Transverse colon (tissue), 4 donors: ENCODE measurements around the gene MEDAG. TPM values are rescaled to one million over a fixed set of nuclear protein-coding genes. Genes with fewer than 3 reads are reported as not detected.

Source experiments
- DNase-seq: peaks from one replicate; pipeline ENCODE4 v3.0.0-alpha.2; 2019
- H3K27ac ChIP-seq, 4 donors: fragments of 200-600 bp; sonication (generic); 2 replicates each; pipeline ENCODE4 v1.5.1; 2016 to 2018; ENCODE audit warnings: inconsistent platforms in 4 of 4
- H3K27me3 ChIP-seq: fragments of 200-600 bp; sonication (generic); 2 replicates; pipeline ENCODE4 v1.5.1; 2017; ENCODE audit warnings: inconsistent platforms
- H3K36me3 ChIP-seq, 4 donors: fragments of 200-600 bp; sonication (generic); 2 replicates each; pipeline ENCODE4 v1.5.1; 2017 to 2019; ENCODE audit warnings: inconsistent platforms in 4 of 4
- H3K4me1 ChIP-seq, 4 donors: fragments of 200-600 bp; sonication (generic); 2 replicates each; pipeline ENCODE4 v1.5.1; 2017 to 2020; ENCODE audit warnings: inconsistent platforms in 4 of 4
- H3K4me3 ChIP-seq, 4 donors: fragments of 200-600 bp; sonication (generic); 1 replicate in 1 of 4; 2 replicates in 3 of 4; pipeline versions ENCODE4 v1.5.1 to v1.6.1; 2017 to 2019; ENCODE audit warnings: inconsistent platforms in 4 of 4
- H3K9me3 ChIP-seq, 2 donors: fragments of 200-600 bp; sonication (generic); 2 replicates each; pipeline ENCODE4 v1.5.1; 2017 to 2019; ENCODE audit warnings: inconsistent platforms in 2 of 2
- EP300 ChIP-seq: sonication (generic); formaldehyde crosslinking; IDR thresholded peaks from one replicate; pipeline ENCODE4 v1.6.1; 2017; ENCODE audit warnings: antibody characterized with exemption, low read depth
- POLR2A ChIP-seq: fragments of 450-650 bp; IDR thresholded peaks from one replicate; pipeline ENCODE4 v1.6.1; 2016; ENCODE audit warnings: antibody characterized with exemption, mild to moderate bottlenecking, moderate library complexity
- POLR2AphosphoS5 ChIP-seq, 3 donors: sonication (generic); formaldehyde crosslinking; IDR thresholded peaks; one replicate each; pipeline ENCODE4 v1.6.1; 2016; ENCODE audit warnings: antibody characterized with exemption in 3 of 3
- WGBS, 2 donors: methylation state at CpG; one replicate each; pipeline ENCODE4 v1.1.5; 2018; ENCODE audit warnings: low coverage in 1 of 2; 5-methylcytosine and 5-hydroxymethylcytosine counted together
- in situ Hi-C, 4 donors: fragments of 200-750 bp; cut with MboI; loops; one replicate each; pipeline versions ENCODE4 v1.15.0 to v1.15.1; 2017; ENCODE audit warnings: low sequenced_read_pairs in 3 of 4, low pct_ligation_motif_present in 1 of 4, low pct_unique_long_range_greater_than_20kb in 1 of 4
- intact Hi-C: fragments of 100-400 bp; cut with DNase I; formaldehyde crosslinking; loops from one replicate; pipeline ENCODE4 v1.15.1; 2023; ENCODE audit warnings: low total_unique reads
- total RNA-seq, 4 donors: library from RNA; depleted of rRNA; stranded (reverse); fragments of >200 nt; gene quantifications; one replicate each; pipeline ENCODE4 v1.1.0, GENCODE V29; 2016
- TF ChIP-seq, protein P1 (sequence below), 5 experiments: fragments of 200-600 bp in 3 of 5; fragments of 450-650 bp in 2 of 5; sonication (generic) in 3 of 5; IDR thresholded peaks; 1 replicate in 2 of 5; 2 replicates in 3 of 5; pipeline ENCODE4 v1.5.1; 2016 to 2017; ENCODE audit warnings: antibody characterized with exemption in 5 of 5, inconsistent platforms in 3 of 5, mild to moderate bottlenecking in 2 of 5, moderate library complexity in 1 of 5

The MEDAG gene
- total RNA-seq, 4 donors from 2014 or later: 5.4 to 30.8 (median 10.0) TPM

DNA sequence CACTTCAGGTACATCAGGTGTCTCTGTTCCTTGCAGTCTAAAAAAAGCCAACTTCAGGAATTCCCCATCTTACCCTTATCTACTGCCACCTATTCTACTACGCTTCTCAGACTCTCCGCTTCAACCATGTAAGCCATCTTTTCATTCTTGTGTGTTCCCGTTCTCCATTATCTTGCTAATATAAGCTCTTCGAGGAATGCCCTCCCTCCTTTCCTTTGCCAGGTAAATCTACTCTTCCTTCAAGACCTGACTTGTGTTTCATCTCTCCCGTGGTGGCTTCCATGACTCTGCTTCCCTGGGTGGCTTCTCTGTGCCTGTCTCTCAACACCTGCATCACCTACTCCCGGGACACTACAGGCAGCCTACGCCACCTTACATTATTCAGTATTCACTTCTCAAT, 42.3 kb upstream of the MEDAG start:
- peaks cover 9 to 27% (median 11%) of the 10 kb centered on the region in 4 donors for H3K4me1 ChIP-seq
- no peaks in the 10 kb centered on the region for H3K27me3 ChIP-seq
- no peaks in the 10 kb centered on the region for H3K36me3 ChIP-seq
- H3K4me3 ChIP-seq: no peak overlapping the region
- in situ Hi-C loops (no loop called here), intact Hi-C loops (loop anchor here (1.0 kb wide), 1 partner anchor 189 kb away; no protein-coding TSS in a partner anchor)
- H3K9me3 ChIP-seq: no peaks in the 10 kb centered on the region
- no peak for TF ChIP-seq POLR2AphosphoS5 (IDR thresholded peaks at IDR 0.05)
- WGBS, 2 donors: 81 to 89% methylated on average over 3 to 7 of the region's 7 CpGs
- DNase-seq: no peak
- peak overlapping the region; percentile 78 to 85 (median 83) for H3K27ac ChIP-seq

DNA sequence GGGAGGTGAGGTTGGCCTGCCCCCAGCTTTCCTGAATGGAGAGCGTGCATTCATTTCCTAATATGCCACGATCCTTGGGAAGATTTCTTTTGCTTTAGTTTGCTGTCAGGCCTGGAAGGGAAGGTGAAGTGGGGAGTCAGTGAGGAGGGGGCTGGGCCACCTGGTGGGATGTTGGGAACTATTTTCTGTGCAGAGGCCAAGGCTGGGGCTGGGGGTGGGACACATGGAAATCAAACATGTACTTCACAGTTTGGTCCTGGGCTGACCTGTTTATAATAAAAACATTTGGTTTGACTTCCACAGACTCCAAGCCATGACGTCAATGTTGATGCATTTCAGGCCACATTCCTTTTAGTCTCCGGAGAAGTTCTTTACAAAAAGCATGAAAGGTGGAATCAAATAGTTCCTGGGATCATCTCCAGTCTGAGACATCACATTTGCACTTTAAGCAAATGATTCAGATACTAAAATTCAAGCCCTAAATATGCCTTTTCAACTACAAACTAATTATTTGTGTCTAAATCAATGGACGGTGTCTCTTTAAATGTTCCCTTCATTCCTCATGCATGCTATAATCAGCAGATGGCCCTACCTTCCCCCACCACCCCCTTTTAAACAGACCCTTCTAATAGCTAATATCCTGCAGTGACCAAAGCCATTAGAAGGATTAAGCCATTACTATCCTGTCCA, 41.5 kb upstream of the MEDAG start:
- no peak for DNase-seq
- no peaks in the 10 kb centered on the region for H3K9me3 ChIP-seq
- no peaks in the 10 kb centered on the region for H3K36me3 ChIP-seq
- in situ Hi-C loops (no loop called here), intact Hi-C loops (loop anchor here (1.0 kb wide), 1 partner anchor 190 kb away; no protein-coding TSS in a partner anchor)
- peak overlapping the region; percentile 78 to 85 (median 83) for H3K27ac ChIP-seq
- WGBS, 2 donors: 50 to 77% methylated on average over 3 to 5 of the region's 5 CpGs
- H3K4me3 ChIP-seq: no peak overlapping the region
- TF ChIP-seq EP300 (no peak), POLR2AphosphoS5 (IDR thresholded peaks at IDR 0.05) (peak in 1 of 3 donors; percentile 3)
- no peaks in the 10 kb centered on the region for H3K27me3 ChIP-seq
- H3K4me1 ChIP-seq: peaks cover 9 to 31% (median 14%) of the 10 kb centered on the region in 4 donors

DNA sequence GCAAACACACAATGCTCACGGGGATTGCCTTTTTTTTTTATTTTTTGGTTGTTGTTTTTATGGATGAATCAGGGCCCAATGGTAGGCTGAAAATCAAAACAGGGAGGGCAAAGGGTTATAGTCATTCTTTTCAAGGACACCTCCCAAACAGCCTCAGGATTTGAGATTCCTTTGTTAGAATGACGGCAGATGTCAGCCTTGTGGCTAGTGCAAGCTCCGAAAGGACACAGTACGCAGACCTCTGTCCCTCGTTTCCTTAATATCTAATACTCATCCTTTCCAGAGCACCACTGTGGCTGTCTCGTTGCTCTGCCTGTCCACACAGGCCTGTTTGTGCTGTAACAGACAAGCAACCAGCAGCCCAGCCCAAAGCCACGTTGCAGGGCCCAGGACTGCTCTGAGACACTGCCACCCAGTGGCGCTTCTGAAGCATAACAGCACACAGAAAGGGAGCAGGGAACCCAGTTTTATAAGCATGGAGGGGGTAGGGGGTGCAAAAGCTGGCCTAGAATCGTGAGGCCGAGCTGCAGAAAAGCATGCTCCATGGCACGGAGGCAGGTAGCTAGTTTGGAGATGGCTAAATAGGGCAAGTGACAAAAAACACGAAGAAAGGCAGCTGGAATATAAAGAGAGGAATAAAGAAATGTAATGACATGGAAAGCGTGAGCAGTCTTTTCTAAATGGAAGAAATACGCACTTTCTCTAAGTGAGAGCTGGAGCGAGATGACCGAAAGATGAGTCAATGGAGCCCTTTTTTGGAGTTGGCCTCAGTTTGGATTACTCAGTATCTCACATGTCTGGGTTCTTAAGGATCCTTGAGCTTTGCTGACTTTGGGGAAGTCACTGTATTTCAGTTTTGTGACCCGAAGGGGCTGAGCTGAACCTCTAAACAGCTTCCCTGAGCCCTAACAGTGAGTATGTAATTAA, 40.7 kb upstream of the MEDAG start:
- peaks cover 9 to 39% (median 16%) of the 10 kb centered on the region in 4 donors for H3K4me1 ChIP-seq
- 23 to 31% methylated on average over 7 to 17 of the region's 17 CpGs for WGBS, 2 donors
- peak; percentile 80 for DNase-seq
- H3K4me3 ChIP-seq: no peak overlapping the region
- in situ Hi-C loops (no loop called here), intact Hi-C loops (no loop called here)
- peak overlapping the region; percentile 78 to 85 (median 83) for H3K27ac ChIP-seq
- H3K9me3 ChIP-seq: no peaks in the 10 kb centered on the region
- TF ChIP-seq, protein P1, sequence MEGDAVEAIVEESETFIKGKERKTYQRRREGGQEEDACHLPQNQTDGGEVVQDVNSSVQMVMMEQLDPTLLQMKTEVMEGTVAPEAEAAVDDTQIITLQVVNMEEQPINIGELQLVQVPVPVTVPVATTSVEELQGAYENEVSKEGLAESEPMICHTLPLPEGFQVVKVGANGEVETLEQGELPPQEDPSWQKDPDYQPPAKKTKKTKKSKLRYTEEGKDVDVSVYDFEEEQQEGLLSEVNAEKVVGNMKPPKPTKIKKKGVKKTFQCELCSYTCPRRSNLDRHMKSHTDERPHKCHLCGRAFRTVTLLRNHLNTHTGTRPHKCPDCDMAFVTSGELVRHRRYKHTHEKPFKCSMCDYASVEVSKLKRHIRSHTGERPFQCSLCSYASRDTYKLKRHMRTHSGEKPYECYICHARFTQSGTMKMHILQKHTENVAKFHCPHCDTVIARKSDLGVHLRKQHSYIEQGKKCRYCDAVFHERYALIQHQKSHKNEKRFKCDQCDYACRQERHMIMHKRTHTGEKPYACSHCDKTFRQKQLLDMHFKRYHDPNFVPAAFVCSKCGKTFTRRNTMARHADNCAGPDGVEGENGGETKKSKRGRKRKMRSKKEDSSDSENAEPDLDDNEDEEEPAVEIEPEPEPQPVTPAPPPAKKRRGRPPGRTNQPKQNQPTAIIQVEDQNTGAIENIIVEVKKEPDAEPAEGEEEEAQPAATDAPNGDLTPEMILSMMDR (IDR thresholded peaks at IDR 0.05): peak; percentile 87 to 91 (median 91)
- TF ChIP-seq POLR2A: peak; percentile 13
- TF ChIP-seq EP300: no peak
- TF ChIP-seq POLR2AphosphoS5 (IDR thresholded peaks at IDR 0.05): peak in 1 of 3 donors; percentile 31
- H3K36me3 ChIP-seq: no peaks in the 10 kb centered on the region
- no peaks in the 10 kb centered on the region for H3K27me3 ChIP-seq

DNA sequence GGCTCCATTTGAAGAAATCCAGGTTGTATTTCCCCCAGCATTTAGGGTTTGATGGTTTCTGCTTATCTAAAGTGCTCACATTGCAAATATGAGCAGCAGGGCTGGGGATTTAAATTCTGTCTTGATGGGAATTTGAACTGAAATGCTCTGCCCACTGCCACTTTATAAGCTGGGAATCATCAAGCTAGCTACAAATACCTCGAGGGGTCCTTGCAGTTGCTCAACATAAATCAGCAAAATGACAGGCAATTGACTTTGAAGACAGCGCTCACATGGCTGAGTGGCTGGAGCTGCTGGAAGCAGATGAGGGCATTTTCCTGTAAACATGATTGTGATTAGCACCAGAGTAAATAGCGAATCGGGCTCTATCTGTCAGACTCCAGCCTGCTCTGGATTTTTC, 39.4 kb upstream of the MEDAG start:
- WGBS, 2 donors: 20 to 65% methylated on average over 1 to 4 of the region's 4 CpGs
- Histone ChIP-seq H3K27ac (peak overlapping the region in 1 of 4 donors; percentile 78), H3K4me3 (no peak overlapping the region), H3K4me1 (peaks cover 9 to 39% (median 16%) of the 10 kb centered on the region in 4 donors), H3K36me3 (no peaks in the 10 kb centered on the region), H3K27me3 (no peaks in the 10 kb centered on the region), H3K9me3 (no peaks in the 10 kb centered on the region)
- no peak for DNase-seq
- in situ Hi-C loops (no loop called here), intact Hi-C loops (no loop called here)
- TF ChIP-seq, protein P1 (IDR thresholded peaks at IDR 0.05): no peak
- TF ChIP-seq POLR2A: no peak
- TF ChIP-seq EP300: no peak
- TF ChIP-seq POLR2AphosphoS5 (IDR thresholded peaks at IDR 0.05): no peak
